GM18508 (cell line): Measurements from ENCODE around the gene AP1G2.
"Not testable (repeated sequence)": the region's sequence is repeated elsewhere in the genome, so short reads cannot be mapped to it uniquely, and the experiment has no call there.

ENCODE experiments used
- ATAC-seq: cut with Tn5 transposase; IDR thresholded peaks from one replicate; pipeline ENCODE4 v1.9.1; 2021; ENCODE audit warnings: moderate number of reproducible peaks; ENCODE audit not compliant: insufficient read depth, unreplicated experiment

The AP1G2 gene

GRCh38 chr14:23542261-23542660 is 25.3 kb downstream of the AP1G2 start:
- ATAC-seq, result no peak

GRCh38 chr14:23540141-23540469 is 27.5 kb downstream of the AP1G2 start:
- no peak for ATAC-seq

- ATAC-seq, result no peak
These were observed 28.1 kb downstream of the AP1G2 start for GRCh38 chr14:23539248-23540140.

DNA sequence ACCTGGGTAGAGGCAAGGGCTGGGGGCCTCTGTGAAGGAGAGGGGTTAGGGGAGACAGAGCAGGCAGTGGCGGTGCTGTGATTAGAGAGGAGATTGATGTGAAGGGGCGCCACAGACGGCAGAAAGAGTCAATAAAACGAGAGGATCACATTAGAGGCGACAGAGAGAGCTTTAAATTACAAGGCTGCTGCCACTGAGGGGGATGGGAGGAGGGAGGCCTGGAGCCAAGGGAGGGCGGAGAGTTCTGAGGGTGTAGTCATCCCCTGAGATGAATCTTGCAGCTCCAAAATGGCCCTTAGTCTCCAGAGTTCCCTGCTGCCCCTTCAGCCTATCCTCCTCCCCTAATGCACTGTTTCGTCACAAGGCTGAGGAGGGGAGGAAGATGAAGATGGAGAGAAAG is 28.8 kb downstream of the AP1G2 start:
- ATAC-seq, result no peak

DNA sequence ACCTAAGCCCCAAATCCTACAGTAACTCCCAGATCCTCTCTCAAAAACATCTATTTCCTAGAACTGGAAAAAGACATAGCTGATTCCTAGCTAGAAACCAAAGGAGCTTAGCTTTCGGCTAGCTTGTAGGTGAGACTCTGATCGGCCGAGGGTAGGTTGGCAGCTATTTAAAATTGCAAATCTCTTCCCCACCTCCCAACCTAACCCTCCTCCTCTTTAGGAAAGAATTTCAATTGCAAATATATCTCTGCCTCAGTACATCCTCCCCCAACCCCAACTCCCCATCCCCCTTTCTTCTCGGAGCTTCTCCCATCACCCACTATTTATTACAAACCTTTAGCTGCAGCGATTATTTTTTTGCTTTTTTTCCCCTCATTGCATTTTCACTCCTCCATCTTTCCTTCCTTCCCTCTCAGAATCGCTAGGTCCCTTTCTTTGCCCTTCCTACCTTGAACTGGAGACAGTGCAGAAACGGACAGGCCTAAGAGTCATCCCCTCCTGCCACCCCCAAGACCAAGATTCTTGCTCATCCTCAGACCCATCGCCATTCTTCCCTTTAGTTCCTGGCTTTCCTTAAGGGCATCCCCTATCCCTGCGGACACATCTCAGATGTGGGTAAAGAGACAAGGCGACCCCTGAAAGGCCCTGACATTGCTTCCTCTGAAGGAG is 29.4 kb downstream of the AP1G2 start:
- ATAC-seq, result no peak

DNA sequence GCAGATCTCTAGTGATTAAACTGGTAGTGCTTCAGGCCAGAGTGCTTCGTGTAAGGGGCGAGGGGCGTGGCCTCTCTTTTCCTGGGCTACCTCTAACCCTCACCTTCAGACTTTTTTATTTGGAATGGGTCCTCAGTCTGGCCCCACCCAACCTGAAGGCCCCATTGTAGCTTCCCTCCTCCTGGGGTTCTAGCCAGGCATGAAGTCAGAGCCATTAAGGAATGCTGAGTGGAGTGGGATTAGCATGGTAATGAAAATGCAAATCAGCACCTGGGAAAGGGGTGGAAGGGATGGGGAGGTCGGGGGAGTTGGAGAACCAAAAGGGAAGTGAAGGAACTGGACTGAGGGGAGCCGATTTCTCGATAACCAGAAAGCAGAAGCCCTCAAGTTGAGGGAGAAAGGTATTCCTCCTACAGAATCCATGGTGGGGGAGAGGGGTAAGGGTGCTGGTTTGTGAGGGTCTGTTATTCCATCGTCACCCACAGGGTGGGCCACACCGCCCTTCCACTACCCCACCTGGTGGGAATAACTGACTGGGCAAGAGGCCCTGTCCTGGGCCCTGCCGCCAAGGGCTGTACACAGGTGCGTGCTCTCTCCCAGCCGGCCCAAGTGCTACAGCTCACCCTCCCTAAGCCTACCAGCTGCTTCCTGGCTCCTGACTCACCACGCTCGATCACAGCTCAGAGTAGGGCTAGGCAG is 30.1 kb downstream of the AP1G2 start:
- no peak for ATAC-seq

GRCh38 chr14:23536906-23537305 is 30.7 kb downstream of the AP1G2 start:
- ATAC-seq, result not testable (repeated sequence)

DNA sequence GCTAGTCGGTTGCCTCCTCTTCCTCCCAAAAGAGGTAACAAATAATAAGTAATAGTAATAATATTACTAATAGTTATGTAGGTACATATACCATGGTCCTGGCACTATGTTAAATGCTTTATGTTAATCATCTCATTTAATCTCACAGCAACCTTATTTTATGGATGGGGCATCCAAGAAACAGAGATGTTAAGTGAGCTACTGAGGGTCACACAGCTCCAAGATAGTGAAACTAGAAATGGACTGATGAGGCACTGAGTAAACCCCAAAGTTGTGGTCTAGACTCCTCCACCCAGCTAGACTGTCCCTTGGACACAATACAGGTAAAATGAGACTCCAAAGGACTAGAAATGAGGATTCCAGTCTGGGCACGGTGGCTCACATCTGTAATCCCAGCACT is 31.1 kb downstream of the AP1G2 start:
- no peak for ATAC-seq

DNA sequence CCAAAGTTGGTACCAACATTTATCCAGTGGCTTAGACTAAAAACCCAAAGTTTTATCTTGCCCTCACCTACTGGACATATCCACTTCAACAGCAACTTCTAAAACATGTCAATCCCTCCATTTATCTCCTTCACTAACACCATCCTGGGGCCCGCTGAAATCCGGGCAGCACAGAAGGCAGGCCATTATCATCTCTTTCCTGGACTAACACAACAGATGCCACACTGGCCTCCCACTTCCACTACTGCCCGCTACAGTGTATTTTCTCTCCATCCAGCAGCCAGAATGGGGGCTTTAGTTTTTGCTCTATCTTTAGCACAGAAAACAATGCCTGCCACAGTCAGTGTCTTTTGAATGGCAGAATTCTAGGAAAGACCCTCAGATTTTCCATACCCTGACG is 31.6 kb downstream of the AP1G2 start:
- ATAC-seq, result no peak

GRCh38 chr14:23533652-23534435 is 33.7 kb downstream of the AP1G2 start:
- no peak for ATAC-seq

DNA sequence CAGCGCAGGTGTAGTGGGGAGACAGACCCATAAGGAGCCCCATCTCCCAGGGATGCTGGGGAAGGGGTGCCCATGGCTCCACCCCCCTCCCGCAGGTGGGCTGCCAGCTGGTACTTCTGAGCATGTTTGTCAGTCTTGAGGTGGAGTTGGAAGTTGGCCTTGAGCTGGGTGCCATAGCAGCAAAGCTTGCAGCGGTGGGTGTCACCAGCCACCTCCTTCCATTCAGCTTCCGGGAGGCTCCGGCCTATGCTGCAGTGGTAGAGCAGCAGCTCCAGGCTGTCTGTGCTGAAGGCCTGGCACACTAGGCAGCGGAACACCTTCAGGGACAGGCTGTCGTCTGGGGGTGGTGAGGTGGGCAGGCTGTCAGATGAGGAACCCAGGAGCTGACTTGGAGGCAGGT is 34.9 kb downstream of the AP1G2 start:
- no peak for ATAC-seq

DNA sequence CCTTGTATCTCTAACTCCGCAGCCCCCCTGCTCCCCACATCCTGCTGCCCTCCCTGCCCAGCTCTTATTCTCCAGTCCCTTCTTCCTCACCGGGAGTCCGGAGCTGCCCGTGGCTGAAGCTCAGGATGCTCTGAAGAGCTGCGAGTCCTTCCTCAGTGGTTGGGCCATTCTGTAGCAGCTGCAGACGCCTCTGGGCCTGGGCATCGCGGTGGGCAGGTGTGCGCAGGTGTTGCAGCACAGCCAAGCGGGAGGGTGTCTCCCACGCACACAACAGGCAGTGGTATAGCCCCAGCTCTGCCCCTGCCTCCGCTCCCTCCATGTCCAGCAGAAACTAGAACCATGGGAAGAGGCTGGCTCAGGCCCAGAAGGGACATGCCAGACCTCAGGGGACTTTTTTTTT is 36.2 kb downstream of the AP1G2 start:
- no peak for ATAC-seq

DNA sequence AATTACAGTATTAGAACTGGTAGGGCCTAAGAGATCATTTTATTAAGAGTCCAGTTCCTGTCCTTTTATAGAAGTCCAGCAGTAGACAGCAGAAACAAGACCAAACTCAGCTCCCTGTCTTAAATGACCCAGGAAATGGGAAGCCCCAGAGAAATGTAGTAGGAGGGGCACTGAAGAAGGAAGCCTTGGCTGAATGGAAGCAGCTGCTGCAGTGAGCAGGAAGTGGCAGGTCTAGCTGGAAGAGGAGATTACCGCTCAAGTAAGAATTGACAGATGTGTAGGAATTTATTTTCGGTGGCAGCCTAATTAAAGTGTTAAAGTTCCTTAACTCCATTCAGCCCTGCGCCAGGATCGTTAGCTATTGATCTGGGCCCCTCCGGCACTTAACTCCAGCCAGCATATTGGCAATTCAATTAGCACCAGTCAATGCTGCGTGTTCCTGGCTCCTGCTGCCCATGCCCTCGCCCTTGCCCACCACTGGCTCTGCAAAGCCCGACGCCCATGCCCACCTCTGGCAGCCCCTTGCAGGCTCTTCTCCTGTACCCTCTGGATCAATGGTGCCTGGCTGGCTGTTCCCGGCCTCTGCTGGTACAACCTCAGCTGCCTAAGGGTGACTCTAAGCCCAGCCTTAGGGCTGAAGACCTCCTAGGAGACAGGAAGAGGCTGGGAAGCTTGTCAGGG is 37.1 kb downstream of the AP1G2 start:
- no peak for ATAC-seq

- ATAC-seq, result no peak
These were observed 38.6 kb downstream of the AP1G2 start for GRCh38 chr14:23529016-23529415.

GRCh38 chr14:23528555-23528954 is 39.0 kb downstream of the AP1G2 start:
- no peak for ATAC-seq

GRCh38 chr14:23525611-23526010 is 42.0 kb downstream of the AP1G2 start:
- no peak for ATAC-seq

DNA sequence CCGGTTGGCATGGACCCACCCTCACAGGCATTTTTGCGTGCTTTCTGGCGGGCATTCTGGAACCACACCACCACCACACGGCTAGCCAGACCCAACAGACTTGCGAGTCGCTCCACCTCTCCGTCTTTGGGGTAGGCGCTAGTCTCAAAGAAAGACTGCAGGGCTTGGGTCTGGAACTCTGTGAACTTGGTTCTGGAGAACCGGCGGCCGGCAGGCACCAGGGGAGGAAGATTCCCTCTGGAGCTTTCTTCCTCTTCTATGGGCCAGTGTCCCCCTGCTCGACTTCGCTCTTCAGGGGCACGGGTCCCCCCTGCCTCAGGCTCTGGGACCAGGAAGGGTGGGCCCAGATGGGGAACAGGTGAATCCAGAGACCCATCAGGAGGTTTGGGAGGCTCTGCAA is 42.6 kb downstream of the AP1G2 start:
- no peak for ATAC-seq

DNA sequence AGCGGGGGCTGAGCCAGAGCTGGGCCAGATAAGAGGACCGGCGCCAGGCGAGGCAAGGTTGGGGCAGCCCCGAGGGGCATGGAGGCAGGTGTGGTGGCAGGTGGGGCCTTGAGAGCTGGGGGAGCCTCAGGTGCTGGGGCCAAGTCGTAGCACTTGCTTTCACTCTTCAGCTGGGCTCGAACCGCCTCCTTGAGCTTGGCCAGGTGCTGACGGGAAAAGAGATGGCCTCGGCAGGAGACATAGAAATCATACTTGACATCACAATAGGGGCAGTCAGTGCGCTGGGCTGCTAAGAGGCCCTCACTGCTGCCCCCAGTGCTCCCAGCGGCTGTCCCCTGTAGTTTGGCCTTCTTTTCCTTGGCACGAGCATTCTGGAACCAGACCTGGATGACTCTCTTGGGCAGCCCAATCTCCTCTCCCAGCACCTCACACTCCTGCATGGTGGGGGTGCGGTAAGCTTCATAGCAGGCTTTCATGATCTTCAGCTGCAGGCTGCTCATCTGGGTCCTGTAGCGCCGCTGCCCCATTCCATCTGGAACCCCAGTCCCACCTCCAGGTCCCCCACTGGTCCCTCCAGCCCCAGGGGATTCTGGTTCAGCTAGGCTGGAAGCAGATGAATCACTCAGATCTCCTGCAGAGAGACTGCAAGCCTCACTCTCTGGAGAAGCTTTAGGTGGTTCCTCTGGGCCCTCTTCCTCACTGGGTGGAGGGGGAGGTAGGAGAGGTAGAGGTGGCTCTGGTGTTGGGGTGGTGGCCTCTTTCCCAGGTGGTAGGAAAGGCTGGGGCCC is 44.2 kb downstream of the AP1G2 start:
- no peak for ATAC-seq

DNA sequence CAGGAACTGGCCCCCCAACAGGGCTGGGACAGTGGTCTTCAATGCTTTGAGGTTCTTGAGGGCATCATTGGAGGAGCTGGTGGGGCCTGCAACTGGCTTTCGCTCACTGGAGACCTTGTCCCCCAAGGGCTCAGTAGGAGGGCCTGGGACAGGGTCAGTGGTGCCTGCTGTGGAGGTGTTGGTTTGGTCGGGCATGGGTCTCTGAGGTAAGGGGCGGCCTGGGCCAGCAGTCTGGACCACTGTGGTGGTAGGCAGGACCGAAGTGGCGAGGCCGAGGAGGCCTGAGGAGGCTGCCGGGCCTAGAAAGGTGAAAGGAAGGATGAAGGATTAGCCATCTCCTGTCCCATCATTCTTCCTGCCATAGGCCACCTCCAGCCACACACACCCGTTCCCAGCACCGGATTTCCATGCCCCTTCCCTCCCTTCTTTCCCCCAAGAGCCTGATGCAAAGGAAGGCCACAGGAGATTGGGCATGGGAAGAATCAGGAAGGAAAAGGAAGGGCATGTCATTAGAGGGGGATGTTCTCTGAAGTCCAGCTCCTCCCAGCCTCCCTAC is 44.9 kb downstream of the AP1G2 start:
- no peak for ATAC-seq
